ENCODE data around the gene FGD6.
"Not testable (repeated sequence)": the region's sequence is repeated elsewhere in the genome, so short reads cannot be mapped to it uniquely, and the experiment has no call there.

FGD6 gene

GRCh38 chr12:95118138-95118787 lies 99.0 kb downstream of the FGD6 start:
- DNase-seq = peak; percentile 94

- peak; percentile 81 for DNase-seq
Measured at GRCh38 chr12:95117178-95117599, 100.1 kb downstream of the FGD6 start.

- no peak for DNase-seq
Measured at GRCh38 chr12:95116773-95117172, 100.5 kb downstream of the FGD6 start.

GRCh38 chr12:95116341-95116740 lies 100.9 kb downstream of the FGD6 start:
- DNase-seq = peak; percentile 28

DNA sequence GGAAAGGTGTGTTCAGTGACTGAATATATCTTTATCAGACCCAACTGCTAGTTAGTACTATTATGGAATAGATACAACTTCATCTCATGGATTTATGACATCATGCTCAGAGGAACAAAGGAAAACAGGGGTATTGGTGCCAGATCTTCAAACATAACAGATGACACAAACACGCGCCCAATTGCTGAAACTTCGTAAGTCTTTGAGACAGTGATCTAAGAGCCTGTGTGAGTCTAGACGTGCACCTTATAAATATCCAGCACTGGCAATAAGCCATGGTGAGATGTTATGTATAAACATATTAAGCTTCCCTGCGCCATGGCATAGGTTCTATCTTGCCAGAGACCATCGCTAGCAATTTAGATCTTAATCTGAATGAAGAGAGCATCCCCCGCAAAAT lies 101.6 kb downstream of the FGD6 start:
- no peak for DNase-seq

GRCh38 chr12:95114766-95115405 lies 102.4 kb downstream of the FGD6 start:
- DNase-seq = peak; percentile 25

- no peak for DNase-seq
Measured at GRCh38 chr12:95107362-95107761, 109.9 kb downstream of the FGD6 start.

GRCh38 chr12:95105540-95105939 lies 111.7 kb downstream of the FGD6 start:
- no peak for DNase-seq

GRCh38 chr12:95104919-95105452 lies 112.3 kb downstream of the FGD6 start:
- no peak for DNase-seq

DNA sequence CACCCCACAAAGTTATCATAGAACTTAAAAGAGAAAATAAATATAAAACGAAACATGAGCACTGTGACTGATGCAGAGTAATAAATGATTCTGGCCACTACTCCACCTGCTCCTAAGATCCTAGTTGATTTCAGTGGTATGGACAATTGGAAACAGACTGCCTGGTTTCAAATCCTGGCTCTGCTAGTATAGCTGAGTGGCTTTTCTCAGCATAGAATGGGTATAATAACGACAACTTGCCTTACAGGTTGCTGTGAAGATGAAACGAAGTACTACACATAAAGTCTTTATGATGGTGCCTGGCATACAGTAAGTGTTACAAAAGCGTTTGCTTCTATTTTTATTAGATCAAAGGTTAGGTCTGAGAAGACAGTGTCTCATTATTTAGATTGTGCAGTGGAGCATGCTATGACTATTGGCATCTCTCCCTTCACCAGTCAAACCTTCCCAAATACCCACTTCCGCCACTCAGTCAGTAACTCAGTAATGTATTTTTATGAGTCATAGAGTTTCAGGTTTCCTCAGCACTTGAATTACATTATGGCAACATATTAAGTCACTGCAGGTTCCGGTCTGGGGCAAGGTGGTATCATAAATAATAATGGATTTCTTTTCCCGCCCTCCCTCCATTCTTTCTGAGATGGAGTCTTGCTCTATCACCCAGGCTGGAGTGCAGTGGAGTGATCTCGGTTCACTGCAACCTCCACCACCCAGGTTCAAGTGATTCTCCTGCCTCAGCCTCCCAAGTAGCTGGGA lies 114.2 kb downstream of the FGD6 start:
- peak; percentile 80 for DNase-seq

DNA sequence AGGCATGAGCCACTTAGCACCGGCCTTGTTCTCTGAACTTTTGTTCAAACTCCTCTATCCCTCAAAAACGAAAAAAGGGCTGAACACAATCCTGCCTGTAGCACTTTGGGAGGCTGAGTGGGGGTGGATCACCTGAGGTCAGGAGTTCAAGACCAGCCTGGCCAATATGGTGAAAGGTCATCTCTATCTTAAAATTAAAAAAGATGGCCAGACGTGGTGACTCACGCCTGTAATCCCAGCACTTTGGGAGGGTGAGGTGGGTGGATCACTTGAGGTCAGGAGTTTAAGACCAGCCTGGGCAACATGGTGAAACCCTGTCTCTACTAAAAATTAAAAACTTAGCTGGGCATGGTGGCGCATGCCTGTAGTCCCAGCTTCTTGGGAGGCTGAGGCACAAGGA lies 115.3 kb downstream of the FGD6 start:
- DNase-seq = not testable (repeated sequence)

GRCh38 chr12:95100264-95101190 lies 116.7 kb downstream of the FGD6 start:
- no peak for DNase-seq

DNA sequence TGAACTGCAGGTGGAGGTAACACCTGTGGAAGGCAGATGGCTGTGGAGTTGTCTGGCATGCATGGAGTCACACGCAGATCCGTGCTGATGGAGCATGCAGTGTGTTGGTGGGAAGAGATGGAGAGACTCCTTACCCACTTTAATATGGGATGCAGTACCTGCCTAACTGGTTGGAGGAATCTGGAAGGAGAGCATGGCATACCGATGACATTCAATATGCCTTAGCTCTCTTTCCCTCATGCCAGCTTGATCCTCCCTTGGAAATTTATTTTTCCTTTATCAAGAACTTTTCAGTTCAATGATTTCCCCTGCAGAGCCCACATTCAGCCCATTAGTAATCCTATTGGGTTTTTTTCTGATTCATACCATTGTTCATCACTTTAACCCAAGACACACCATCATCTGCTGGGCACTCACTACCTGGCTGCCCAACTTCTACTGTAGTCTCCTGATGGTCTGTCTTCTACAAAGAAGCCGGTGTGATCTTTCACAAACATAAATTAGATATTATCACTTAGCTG lies 117.9 kb downstream of the FGD6 start:
- DNase-seq = no peak

DNA sequence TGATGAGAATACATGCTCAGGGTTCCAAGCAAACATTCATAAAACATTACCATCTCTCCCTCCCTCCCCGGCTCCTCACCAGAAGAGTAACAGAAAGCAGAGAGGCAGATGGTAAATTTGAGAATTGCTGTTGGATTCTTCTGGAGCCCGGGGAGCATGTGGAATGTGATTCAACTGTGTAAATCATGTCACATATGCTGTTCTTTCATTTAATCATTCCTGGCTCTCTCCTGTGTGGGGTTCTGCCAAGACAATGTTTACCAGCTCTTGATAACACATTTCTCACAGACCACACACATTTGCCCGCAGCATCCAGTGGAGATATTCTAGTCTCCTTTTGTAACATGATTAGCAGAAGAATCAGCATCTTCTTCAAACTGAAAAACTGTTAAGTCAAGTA lies 120.4 kb downstream of the FGD6 start:
- DNase-seq = peak; percentile 71

- DNase-seq = no peak
Measured at GRCh38 chr12:95096378-95096777, 120.9 kb downstream of the FGD6 start.

DNA sequence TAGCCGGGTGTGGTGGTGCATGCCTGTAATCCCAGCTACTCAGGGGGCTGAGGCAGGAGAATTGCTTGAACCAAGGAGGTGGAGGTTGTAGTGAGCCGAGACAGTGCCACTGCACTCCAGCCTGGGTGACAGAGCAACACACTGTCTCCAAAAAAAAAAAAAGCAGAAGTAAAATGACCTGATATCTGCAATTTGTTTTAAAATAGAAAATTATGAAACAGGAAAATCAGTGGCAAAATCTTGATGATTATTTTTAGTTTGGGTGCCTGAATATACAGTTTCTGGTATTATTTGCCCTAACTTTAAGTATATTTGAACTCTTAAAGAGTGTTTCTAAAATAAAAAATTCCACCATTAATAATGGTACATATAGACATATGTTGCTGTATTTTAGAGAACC lies 121.4 kb downstream of the FGD6 start:
- not testable (repeated sequence) for DNase-seq

- no peak for DNase-seq
Measured at GRCh38 chr12:95089462-95089861, 127.8 kb downstream of the FGD6 start.

GRCh38 chr12:95088379-95088778 lies 128.9 kb downstream of the FGD6 start:
- DNase-seq = peak; percentile 9

- no peak for DNase-seq
Measured at GRCh38 chr12:95085612-95086011, 131.7 kb downstream of the FGD6 start.

DNA sequence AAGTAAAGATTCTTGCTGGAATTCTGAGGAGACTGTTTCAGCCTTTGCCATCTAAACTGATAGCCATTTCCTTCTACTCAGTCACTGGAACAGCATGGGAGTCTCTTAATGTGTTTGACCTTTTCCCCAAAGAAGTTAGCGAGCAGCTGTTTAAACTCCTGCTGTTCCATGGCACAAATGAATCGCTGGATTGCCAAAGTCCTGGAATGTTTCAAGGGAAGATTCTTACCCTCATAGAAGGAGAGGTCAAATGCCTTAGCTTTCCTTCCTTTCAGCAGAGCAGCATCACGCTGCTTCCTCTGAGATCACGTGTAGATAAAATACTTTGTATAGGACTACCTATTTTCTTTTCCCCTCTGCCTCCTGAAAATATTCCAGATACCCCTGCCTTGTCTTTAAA lies 133.3 kb downstream of the FGD6 start:
- peak; percentile 65 for DNase-seq

- DNase-seq = peak; percentile 7
Measured at GRCh38 chr12:95083471-95083870, 133.8 kb downstream of the FGD6 start.

DNA sequence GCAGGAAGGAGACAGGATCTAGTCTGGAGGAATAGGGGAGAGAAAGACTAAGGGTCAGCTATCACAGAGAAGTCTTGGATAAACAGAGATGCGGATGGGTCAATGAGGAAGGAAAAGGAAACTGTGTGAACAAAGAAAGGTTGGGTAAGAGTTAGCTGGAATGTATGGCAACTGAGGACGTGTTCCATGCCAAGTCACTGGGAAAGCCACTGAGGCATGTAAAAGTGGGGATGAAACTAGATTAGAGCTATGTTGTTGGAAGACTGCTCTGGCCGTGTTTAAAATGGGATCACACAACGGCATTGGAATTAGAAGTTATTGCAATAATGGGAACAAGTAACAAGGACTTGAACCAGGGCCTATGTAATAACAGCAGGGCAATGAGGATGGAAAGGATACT lies 139.9 kb downstream of the FGD6 start:
- no peak for DNase-seq
